Duodenal mucosa (tissue), 2 donors: ENCODE results near the gene PLXNA4.

Source experiments
- H3K27ac ChIP-seq: one replicate; pipeline ENCODE4 v1.7.0; 2013; ENCODE audit warnings: low read depth, low read length
- H3K27me3 ChIP-seq, 2 donors: one replicate each; pipeline ENCODE4 v1.7.0; 2013; ENCODE audit warnings: low read length in 2 of 2, control low read depth in 1 of 2; ENCODE audit not compliant: insufficient read depth in 2 of 2, control insufficient read depth in 1 of 2
- H3K36me3 ChIP-seq, 2 donors: one replicate each; pipeline ENCODE4 v1.7.0; 2013; ENCODE audit warnings: low read length in 2 of 2, control low read depth in 1 of 2; ENCODE audit not compliant: insufficient read depth in 2 of 2, control insufficient read depth in 1 of 2
- H3K4me1 ChIP-seq, 2 donors: one replicate each; pipeline ENCODE4 v1.7.0; 2013; ENCODE audit warnings: low read length in 2 of 2, control low read depth in 1 of 2; ENCODE audit not compliant: insufficient read depth in 2 of 2, control insufficient read depth in 1 of 2
- H3K4me3 ChIP-seq, 2 donors: one replicate each; pipeline ENCODE4 v1.7.0; 2013; ENCODE audit warnings: low read length in 2 of 2, low read depth in 1 of 2
- H3K9ac ChIP-seq, 2 donors: one replicate each; pipeline ENCODE4 v1.7.0; 2013; ENCODE audit warnings: low read length in 2 of 2, low read depth in 1 of 2
- H3K9me3 ChIP-seq, 2 donors: one replicate each; pipeline ENCODE4 v1.7.0; 2013; ENCODE audit warnings: low read length in 2 of 2, control low read depth in 1 of 2; ENCODE audit not compliant: control insufficient read depth in 1 of 2

PLXNA4 gene

DNA sequence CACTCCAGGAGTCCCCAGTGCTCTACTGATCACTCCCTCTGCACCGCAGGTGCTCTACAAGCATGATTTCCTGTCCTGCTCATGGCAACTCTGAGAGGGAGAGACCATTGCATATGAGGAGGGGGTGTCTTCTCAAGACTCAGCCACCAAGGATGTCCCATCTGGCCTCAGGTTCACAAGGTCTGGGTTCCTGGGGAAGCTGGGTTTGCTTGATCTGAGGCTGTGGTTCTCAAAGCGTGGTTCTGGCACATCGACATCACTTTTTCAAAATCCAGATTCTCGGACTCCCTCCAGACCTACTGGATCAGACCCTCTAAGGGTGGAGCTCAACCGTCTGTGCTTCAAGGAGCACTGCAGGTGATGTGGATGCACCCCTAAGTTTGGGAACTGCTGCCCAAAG is 247.5 kb downstream of the PLXNA4 start:
- Histone ChIP-seq H3K9ac (no peak overlapping the region), H3K27me3 (peaks cover 0 to 6% of the 10 kb centered on the region in 2 donors), H3K9me3 (no peaks in the 10 kb centered on the region), H3K27ac (no peak overlapping the region), H3K4me1 (no peaks in the 10 kb centered on the region), H3K36me3 (no peaks in the 10 kb centered on the region), H3K4me3 (no peak overlapping the region)

- H3K9ac ChIP-seq, result no peak overlapping the region
- no peak overlapping the region for H3K4me3 ChIP-seq
- no peaks in the 10 kb centered on the region for H3K4me1 ChIP-seq
- H3K36me3 ChIP-seq, result no peaks in the 10 kb centered on the region
- no peak overlapping the region for H3K27ac ChIP-seq
- peaks cover 0 to 6% of the 10 kb centered on the region in 2 donors for H3K27me3 ChIP-seq
- H3K9me3 ChIP-seq, result no peaks in the 10 kb centered on the region
These were observed 248.1 kb downstream of the PLXNA4 start for GRCh38 chr7:132328047-132328620.

GRCh38 chr7:132326878-132327589 is 249.2 kb downstream of the PLXNA4 start:
- no peaks in the 10 kb centered on the region for H3K4me1 ChIP-seq

GRCh38 chr7:132322970-132323369 is 253.3 kb downstream of the PLXNA4 start:
- peaks cover 6 to 15% of the 10 kb centered on the region in 2 donors for H3K4me1 ChIP-seq
- no peak overlapping the region for H3K4me3 ChIP-seq
- peaks cover 0 to 6% of the 10 kb centered on the region in 2 donors for H3K27me3 ChIP-seq
- H3K9me3 ChIP-seq, result no peaks in the 10 kb centered on the region
- no peaks in the 10 kb centered on the region for H3K36me3 ChIP-seq
- H3K9ac ChIP-seq, result no peak overlapping the region
- no peak overlapping the region for H3K27ac ChIP-seq

More at GRCh38 chr7:132326878-132327589, 249.2 kb downstream of the PLXNA4 start:
- peaks cover 0 to 6% of the 10 kb centered on the region in 2 donors for H3K27me3 ChIP-seq
- H3K36me3 ChIP-seq, result no peaks in the 10 kb centered on the region
- H3K4me3 ChIP-seq, result no peak overlapping the region
- H3K9me3 ChIP-seq, result no peaks in the 10 kb centered on the region
- no peak overlapping the region for H3K9ac ChIP-seq
- no peak overlapping the region for H3K27ac ChIP-seq

GRCh38 chr7:132321387-132321786 is 254.9 kb downstream of the PLXNA4 start:
- Histone ChIP-seq H3K4me3 (no peak overlapping the region), H3K9me3 (no peaks in the 10 kb centered on the region), H3K27ac (no peak overlapping the region), H3K36me3 (no peaks in the 10 kb centered on the region), H3K27me3 (peaks cover 0 to 6% of the 10 kb centered on the region in 2 donors), H3K9ac (no peak overlapping the region), H3K4me1 (peaks cover 6 to 15% of the 10 kb centered on the region in 2 donors)

DNA sequence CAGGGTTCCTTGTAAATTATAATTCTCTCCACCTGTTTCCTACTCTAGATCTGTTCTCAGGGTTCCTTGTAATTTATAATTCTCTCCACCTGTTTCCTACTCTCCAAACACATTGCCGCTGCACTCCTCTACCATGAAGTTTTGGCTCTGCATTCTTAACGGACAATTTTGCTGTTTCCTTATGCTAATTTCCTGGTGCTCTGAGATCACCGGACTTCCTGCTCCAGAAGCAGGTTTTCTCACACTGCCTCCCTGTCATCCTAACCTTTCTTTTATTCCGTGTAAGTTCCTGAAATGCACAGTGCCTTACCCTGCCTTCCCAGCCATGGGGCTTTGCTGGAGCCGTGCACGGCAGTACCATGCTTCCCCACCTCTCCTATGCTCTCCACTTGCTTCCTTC is 256.8 kb downstream of the PLXNA4 start:
- H3K4me1 ChIP-seq, result peaks cover 6 to 15% of the 10 kb centered on the region in 2 donors
- no peak overlapping the region for H3K9ac ChIP-seq
- H3K27me3 ChIP-seq, result no peaks in the 10 kb centered on the region
- H3K27ac ChIP-seq, result no peak overlapping the region
- H3K9me3 ChIP-seq, result no peaks in the 10 kb centered on the region
- no peaks in the 10 kb centered on the region for H3K36me3 ChIP-seq
- H3K4me3 ChIP-seq, result no peak overlapping the region

GRCh38 chr7:132318352-132319318 is 257.6 kb downstream of the PLXNA4 start:
- no peak overlapping the region for H3K9ac ChIP-seq
- peak overlapping the region; percentile 10 to 49 for H3K4me3 ChIP-seq
- H3K36me3 ChIP-seq, result no peaks in the 10 kb centered on the region
- H3K27me3 ChIP-seq, result no peaks in the 10 kb centered on the region
- H3K9me3 ChIP-seq, result no peaks in the 10 kb centered on the region
- no peak overlapping the region for H3K27ac ChIP-seq
- H3K4me1 ChIP-seq, result peaks cover 6 to 15% of the 10 kb centered on the region in 2 donors

DNA sequence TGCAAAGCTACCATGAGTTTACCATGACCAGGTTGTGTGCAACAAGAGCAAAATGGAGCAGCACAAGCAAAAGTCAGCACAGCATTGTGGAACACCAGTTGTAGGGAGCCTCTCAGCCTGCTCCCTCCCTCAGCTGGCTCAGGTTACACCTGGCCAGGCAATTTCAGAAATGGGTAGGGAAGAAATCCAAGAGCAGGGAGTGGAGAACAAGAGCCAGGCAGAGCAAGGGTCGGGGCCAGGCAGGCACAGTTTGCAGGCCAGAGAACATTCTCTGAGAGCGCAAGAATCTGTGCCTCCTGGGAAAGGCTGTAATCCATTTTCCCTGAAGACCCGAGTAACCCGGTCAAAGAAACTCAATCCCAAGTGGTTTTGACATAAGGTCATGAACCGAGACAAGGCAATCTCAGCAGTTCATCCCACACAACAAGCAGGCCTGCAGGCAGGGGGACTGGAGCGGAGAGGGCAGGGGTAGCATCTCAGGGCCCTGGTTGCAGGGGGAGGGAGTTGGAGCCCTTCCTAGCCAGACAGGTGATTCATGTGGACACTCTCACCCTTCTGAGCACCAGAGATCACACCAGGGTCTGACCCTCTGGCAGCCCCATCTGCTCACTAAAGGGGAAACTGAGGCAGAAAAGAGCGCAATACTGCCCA is 258.4 kb downstream of the PLXNA4 start:
- Histone ChIP-seq H3K27ac (no peak overlapping the region), H3K9ac (no peak overlapping the region), H3K4me1 (peaks cover 6 to 15% of the 10 kb centered on the region in 2 donors), H3K27me3 (no peaks in the 10 kb centered on the region), H3K4me3 (no peak overlapping the region), H3K9me3 (no peaks in the 10 kb centered on the region), H3K36me3 (no peaks in the 10 kb centered on the region)

- no peaks in the 10 kb centered on the region for H3K4me1 ChIP-seq
- no peaks in the 10 kb centered on the region for H3K36me3 ChIP-seq
- H3K27ac ChIP-seq, result no peak overlapping the region
- H3K4me3 ChIP-seq, result no peak overlapping the region
- no peak overlapping the region for H3K9ac ChIP-seq
- H3K27me3 ChIP-seq, result peaks cover 0 to 3% of the 10 kb centered on the region in 2 donors
- no peaks in the 10 kb centered on the region for H3K9me3 ChIP-seq
These were observed 263.7 kb downstream of the PLXNA4 start for GRCh38 chr7:132312531-132313055.
